ENCODE data around the gene RASGRP1. TPM values are rescaled to one million over a fixed set of nuclear protein-coding genes. Genes with fewer than 3 reads are reported as not detected.

The RASGRP1 gene
- polyA plus RNA-seq, 1 donor (not counting 4 experiments of a cell fraction or from before 2014, with no cell fraction given) = 0.28 TPM

- no peaks in the 10 kb centered on the region for H3K79me2 ChIP-seq (ENCODE audit: control insufficient read depth, insufficient read depth, low read length)
- FAIRE-seq = no peak
- no peak for DNase-seq (ENCODE audit: low read depth, low spot score)
- H3K4me2 ChIP-seq (ENCODE audit: control insufficient read depth, extremely low read depth, insufficient read depth, low read depth, low read length) = no peak overlapping the region
- TF ChIP-seq CTCF (optimal IDR thresholded peaks at IDR 0.05 in 1 of 3, IDR thresholded peaks at IDR 0.05 in 1 of 3, conservative IDR thresholded peaks at IDR 0.05 in 1 of 3; ENCODE audit: extremely low read depth in 1 of 3, insufficient read depth in 2 of 3, low read length in 3 of 3) (no peak), EZH2 (IDR thresholded peaks at IDR 0.05; ENCODE audit: low read length) (no peak)
- no peaks in the 10 kb centered on the region for H3K27me3 ChIP-seq (ENCODE audit: control insufficient read depth, extremely low read depth, insufficient read depth, low read length)
- H2AFZ ChIP-seq (ENCODE audit: control insufficient read depth, low read length) = no peak overlapping the region
- H4K20me1 ChIP-seq (ENCODE audit: control insufficient read depth, extremely low read depth, insufficient read depth, low read length) = no peaks in the 10 kb centered on the region
- no peaks in the 10 kb centered on the region for H3K9me1 ChIP-seq (ENCODE audit: control insufficient read depth, extremely low read depth, insufficient read depth, low read length)
- no peaks in the 10 kb centered on the region for H3K36me3 ChIP-seq (ENCODE audit: control insufficient read depth in 2 of 2, extremely low read depth in 1 of 2, insufficient read depth in 2 of 2, low read length in 2 of 2)
- no peak overlapping the region for H3K9ac ChIP-seq (ENCODE audit: control insufficient read depth, extremely low read depth, insufficient read depth, low read length)
- H3K9me3 ChIP-seq (ENCODE audit: control insufficient read depth, low read depth, low read length) = no peaks in the 10 kb centered on the region
- no peak overlapping the region for H3K27ac ChIP-seq (ENCODE audit: control insufficient read depth, insufficient read depth, low read length)
- peaks cover 7% of the 10 kb centered on the region for H3K4me1 ChIP-seq (ENCODE audit: control insufficient read depth, extremely low read depth, insufficient read depth, low read length)
- dilution Hi-C loops (cut with MboI; ENCODE audit: extremely low pct_ligation_motif_present, low sequenced_read_pairs) = no loop called here
- H3K4me3 ChIP-seq (ENCODE audit: control insufficient read depth in 2 of 3, extremely low read depth in 1 of 3, insufficient read depth in 2 of 3, low read depth in 1 of 3, low read length in 3 of 3) = no peak overlapping the region
These were observed 11.5 kb downstream of the RASGRP1 start for GRCh38 chr15:38553071-38553470.

- dilution Hi-C loops (cut with MboI; ENCODE audit: extremely low pct_ligation_motif_present, low sequenced_read_pairs) = no loop called here
- Histone ChIP-seq H3K36me3 (ENCODE audit: control insufficient read depth in 2 of 2, extremely low read depth in 1 of 2, insufficient read depth in 2 of 2, low read length in 2 of 2) (no peaks in the 10 kb centered on the region), H3K4me1 (ENCODE audit: control insufficient read depth, extremely low read depth, insufficient read depth, low read length) (peaks cover 7% of the 10 kb centered on the region), H3K79me2 (ENCODE audit: control insufficient read depth, insufficient read depth, low read length) (no peaks in the 10 kb centered on the region), H3K27ac (ENCODE audit: control insufficient read depth, insufficient read depth, low read length) (no peak overlapping the region), H3K27me3 (ENCODE audit: control insufficient read depth, extremely low read depth, insufficient read depth, low read length) (no peaks in the 10 kb centered on the region), H3K9me3 (ENCODE audit: control insufficient read depth, low read depth, low read length) (no peaks in the 10 kb centered on the region), H4K20me1 (ENCODE audit: control insufficient read depth, extremely low read depth, insufficient read depth, low read length) (no peaks in the 10 kb centered on the region), H3K4me2 (ENCODE audit: control insufficient read depth, extremely low read depth, insufficient read depth, low read depth, low read length) (no peak overlapping the region), H3K9ac (ENCODE audit: control insufficient read depth, extremely low read depth, insufficient read depth, low read length) (no peak overlapping the region), H2AFZ (ENCODE audit: control insufficient read depth, low read length) (no peak overlapping the region), H3K4me3 (ENCODE audit: control insufficient read depth in 2 of 3, extremely low read depth in 1 of 3, insufficient read depth in 2 of 3, low read depth in 1 of 3, low read length in 3 of 3) (no peak overlapping the region), H3K9me1 (ENCODE audit: control insufficient read depth, extremely low read depth, insufficient read depth, low read length) (no peaks in the 10 kb centered on the region)
- TF ChIP-seq EZH2 (IDR thresholded peaks at IDR 0.05; ENCODE audit: low read length) (no peak), CTCF (optimal IDR thresholded peaks at IDR 0.05 in 1 of 3, IDR thresholded peaks at IDR 0.05 in 1 of 3, conservative IDR thresholded peaks at IDR 0.05 in 1 of 3; ENCODE audit: extremely low read depth in 1 of 3, insufficient read depth in 2 of 3, low read length in 3 of 3) (no peak)
- no peak for FAIRE-seq
- no peak for DNase-seq (ENCODE audit: low read depth, low spot score)
These were observed 12.6 kb downstream of the RASGRP1 start for GRCh38 chr15:38551720-38552648.

Data from keratinocyte (primary cell).